Stimulated activated CD8-positive, alpha-beta memory T cell treated with anti-CD3 and anti-CD28 coated beads, Interleukin-4, amount 100 ng/mL, for 4 hours (primary cell): Measurements from ENCODE around the gene FASTK.

Experiments used
- DNase-seq, 2 donors: peaks; one replicate each; pipeline ENCODE4 v3.0.0-alpha.2; 2020; ENCODE audit warnings: low read depth in 2 of 2, low spot score in 1 of 2

The FASTK gene

DNA sequence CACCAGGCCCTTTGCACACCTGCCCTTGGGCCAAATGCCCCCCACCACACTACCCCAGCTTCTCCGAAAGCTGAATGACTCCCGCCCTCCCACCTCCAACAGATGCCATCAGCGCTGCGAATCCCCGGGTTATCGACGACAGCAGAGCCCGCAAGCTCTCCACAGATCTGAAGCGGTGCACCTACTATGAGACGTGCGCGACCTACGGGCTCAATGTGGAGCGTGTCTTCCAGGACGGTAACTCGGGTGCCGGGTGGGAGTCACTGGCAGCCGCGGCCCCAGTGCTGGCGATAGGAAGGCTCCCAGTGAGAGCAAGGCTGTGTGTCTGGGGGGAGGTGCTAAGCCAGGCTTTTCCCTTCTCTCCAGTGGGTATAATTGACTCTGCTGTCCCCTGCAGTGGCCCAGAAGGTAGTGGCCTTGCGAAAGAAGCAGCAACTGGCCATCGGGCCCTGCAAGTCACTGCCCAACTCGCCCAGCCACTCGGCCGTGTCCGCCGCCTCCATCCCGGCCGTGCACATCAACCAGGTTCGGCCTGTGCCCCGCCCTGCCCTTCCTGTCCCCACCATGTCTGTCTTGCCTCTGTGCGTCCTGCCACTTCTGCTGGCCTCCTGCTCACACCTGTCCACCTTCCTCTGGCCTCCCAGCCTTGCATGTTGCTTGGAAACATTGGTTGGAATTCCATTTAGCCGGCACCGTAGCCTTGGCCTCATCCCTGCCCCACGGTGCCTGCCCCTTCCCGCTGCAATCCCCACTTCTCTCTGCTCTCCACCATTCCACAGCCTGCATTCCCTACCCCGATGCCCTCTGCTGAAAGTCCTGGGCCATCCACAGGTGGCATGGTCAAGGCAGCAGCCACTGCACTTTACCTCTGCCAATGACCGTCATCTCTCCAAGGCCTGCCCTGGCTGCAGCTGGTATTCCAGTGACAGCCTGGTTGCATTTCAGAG lies 37.8 kb upstream of the FASTK start:
- DNase-seq = no peak

DNA sequence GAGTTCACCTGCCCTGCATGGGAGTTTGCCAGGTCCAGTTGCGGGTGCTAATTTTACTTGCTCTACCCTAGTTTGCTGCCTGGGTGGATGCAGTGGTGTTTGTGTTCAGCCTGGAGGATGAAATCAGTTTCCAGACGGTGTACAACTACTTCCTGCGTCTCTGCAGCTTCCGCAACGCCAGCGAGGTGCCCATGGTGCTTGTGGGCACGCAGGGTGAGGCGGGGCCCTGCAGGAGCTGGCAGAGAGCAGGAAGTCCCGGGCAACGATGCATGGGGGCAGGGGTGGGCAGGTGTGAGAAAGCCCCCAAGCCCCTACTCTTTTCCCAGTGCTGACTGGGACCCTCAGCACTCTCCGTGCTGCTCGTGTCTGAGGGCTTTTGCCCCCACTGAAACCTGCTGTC lies 37.0 kb upstream of the FASTK start:
- no peak for DNase-seq

DNA sequence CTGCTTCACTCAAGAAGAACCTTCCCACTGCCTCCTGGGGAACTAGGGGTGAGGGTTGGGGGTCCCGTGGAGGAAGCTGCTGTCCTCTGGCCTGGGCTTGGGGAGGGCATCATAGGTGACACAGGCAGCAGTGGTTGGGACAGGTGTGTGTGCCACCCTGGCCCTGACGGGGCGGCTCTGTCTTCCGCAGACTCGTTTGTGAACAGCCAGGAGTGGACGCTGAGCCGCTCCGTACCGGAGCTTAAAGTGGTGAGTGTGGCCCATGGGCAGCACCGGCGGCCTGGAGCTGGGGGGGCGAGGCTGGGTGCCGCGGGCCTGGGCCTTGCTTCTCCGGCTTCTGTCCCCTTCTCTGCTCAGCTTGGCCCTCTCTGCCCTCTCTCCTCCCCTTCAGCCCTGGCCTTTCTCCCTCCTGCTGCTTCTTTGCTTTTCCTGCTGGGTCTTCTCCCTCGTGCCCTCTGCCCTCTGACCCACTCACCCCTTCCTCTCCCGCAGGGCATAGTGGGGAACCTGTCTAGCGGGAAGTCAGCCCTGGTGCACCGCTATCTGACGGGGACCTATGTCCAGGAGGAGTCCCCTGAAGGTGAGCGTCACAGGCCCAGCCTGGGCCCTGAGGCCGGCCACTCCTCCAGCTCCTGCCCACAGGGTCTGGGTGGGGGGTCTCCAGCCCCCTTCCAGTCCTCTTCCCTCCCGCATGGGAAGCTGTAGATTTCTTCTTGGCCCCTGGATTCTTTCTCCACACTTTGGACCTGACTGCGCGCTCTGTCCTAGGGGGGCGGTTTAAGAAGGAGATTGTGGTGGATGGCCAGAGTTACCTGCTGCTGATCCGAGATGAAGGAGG lies 36.2 kb upstream of the FASTK start:
- DNase-seq = no peak

DNA sequence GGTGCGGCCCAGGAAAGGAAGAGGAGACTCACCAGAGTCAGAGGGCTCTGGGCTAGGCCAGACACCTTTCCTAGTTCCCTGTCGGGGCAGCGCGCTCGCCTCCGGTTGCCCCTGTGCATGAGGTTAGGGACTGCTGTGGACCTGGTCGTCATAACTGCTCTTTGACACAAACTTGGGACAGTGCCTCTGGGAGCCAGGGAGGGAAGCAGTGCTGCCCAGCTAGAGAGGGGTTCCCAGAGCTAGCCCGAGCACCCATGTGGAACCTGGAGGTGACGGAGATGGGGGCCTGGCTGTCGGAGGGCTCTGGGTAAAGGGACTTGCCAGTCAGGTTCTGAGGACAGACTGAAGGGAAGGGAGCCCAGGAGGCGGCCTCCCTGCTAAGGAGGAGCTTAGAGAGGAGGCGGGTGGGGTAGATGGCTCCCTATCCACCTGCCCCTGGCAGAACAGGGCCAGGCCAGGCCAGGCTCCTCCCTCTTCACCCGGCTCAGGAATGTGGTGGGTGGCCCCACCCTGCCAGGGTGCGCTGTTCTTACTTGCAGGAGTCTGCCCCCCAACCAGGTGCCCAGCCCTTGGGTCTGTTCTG lies 35.3 kb upstream of the FASTK start:
- DNase-seq = no peak

DNA sequence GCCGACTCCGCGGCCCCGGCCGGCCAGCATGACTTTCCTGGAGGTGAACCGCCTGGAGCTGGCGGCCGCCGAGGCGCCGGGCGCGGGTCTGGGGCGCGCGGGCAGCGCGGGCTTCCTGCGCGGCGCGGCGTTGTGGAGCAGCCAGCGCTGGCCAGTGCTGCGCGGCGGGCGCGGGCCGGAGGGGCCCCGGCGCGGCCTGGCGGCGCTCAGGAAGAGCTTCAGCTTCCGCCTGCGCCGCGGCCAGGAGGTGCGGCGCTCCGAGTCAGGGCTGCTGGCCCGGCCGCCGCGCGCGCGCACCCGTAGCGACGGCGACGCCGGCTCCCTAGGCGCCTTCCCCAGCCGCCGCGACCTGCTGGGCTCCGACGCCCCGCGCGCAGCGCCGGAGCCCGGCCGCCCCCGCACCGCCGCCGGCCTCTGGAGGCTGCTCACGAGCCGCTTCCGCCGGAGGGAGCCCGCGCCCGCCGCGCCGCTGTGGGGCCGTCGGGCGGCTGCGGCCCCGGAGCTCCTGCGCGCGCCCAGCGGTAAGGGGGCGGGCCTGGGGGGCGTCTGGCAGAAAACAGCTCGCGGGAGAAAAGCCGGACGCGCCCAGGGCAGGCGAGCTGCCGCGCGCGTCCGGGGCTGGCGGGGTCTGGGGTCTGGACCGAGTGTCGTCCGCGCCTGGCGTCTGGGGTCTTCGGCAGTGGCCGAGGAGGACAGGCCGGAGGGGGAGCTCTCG lies 34.7 kb upstream of the FASTK start:
- no peak for DNase-seq

- DNase-seq = no peak
These were observed 33.8 kb upstream of the FASTK start for GRCh38 chr7:151114151-151115090.

GRCh38 chr7:151113344-151114150 lies 32.9 kb upstream of the FASTK start:
- no peak for DNase-seq

GRCh38 chr7:151110941-151111645 lies 30.5 kb upstream of the FASTK start:
- DNase-seq = peak; percentile 34 to 50

DNA sequence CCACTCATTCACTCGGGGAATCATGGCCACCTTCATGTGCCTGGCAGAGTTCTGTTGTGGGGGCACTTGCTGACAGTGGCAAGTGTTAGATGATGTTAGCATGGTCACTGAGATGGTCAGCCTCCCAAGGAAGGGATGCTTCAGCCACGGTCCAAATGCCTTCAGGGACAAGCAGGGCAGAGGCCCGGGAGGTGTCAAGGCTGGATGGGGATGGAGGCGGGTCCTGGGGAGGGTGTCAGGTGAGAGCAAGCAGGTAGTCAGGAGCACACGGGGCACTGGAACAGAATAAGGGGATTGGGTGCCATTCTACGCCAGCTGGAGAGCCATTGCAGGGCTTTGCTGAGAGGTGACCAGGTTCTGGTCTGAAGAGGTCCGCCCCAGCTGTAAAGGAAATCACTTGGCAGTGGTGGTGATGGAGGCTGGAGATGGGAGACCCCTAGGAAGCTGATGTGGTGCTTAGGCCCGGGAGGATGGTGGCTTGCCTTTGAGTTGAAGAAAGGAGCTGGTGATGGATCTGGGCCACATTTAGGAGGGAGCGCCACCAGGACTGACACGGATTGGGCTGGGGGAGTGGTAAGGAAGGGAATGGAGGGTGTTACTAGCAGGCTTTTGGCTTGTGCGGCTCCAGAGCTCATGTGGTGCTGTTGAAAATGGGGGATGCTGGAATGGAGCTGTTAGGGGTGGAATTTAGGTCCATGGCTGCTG lies 29.8 kb upstream of the FASTK start:
- no peak for DNase-seq

GRCh38 chr7:151109094-151110048 lies 28.8 kb upstream of the FASTK start:
- no peak for DNase-seq

GRCh38 chr7:151107882-151108281 lies 27.3 kb upstream of the FASTK start:
- DNase-seq = no peak

- no peak for DNase-seq
These were observed 24.0 kb upstream of the FASTK start for GRCh38 chr7:151104411-151105235.

DNA sequence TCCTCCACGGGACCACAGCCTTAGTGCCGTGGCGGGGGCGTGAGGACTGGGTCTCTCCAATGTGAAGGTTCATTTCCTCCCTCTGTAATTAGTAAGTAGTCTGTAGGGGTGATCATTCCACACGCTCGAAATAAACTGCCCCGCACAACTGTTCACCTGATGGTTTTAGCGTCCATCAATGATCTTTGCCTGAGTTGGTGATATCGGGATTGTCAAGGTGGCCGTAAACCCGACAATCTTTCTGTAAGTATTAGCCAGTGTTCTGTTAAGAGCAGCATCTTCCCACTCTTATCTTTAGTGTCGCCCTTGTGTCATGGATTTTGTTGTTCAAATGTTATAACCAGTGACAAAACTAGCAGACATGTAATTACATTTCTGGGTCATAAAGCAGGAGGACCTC lies 23.4 kb upstream of the FASTK start:
- DNase-seq = no peak

DNA sequence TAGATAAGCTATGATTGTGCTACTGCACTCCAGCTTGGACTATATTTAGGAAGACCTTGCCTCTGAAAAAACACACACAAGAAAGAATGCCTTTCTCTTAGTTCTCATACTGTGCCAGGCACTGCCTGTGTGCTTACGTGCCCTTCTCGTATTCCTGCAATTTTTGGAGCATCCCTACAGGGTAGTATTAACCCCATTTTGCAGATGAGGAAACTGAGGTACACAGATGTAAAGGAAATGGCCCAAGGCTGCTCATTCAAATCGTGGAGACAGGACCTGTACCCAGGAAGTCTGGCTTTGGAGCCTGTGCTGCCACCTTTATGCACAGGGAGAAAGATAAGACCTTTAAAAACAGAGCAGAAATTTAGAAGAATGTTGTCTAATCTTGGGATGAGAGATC lies 22.4 kb upstream of the FASTK start:
- no peak for DNase-seq

DNA sequence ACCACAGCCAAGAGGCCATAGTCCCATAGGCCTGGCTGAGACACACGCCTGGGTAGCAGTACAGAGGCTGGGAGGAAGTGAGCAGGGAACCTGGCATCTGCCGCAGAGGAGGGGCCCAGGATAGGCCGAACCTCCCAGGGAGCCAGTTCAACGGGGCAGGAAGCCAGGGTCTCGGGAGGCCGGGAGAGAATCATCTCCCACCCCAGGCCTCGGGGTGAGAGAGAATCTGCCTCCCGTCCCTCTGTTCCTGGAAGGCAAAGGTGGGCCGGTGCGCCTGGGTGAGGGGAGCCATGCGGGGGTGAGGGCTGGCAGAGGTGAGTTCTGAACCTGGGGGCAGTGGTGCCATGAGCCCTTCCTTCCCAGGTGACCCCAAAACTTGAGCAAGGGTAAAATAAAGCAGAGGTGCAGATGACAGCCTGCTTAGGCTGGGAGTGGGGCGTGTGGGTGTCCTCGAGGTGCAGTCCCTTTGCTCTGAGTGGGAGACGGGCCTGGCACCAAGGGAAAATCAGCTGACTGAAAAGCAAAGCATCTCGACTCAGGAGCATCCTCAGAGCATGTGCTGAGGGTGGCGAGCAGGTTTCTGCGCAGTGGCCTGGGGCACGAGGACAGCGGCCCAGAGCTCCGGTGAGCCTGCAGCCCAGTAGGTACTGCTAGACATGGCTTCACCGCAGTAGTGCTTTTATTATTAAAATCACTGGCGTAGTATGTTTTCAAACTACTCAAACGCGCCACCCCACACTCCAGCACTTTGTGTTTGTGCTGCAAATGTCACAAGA lies 21.2 kb upstream of the FASTK start:
- DNase-seq = no peak
